Liver (tissue), 9 donors: ENCODE results near the gene CDK17. TPM values are rescaled to one million over a fixed set of nuclear protein-coding genes. Genes with fewer than 3 reads are reported as not detected.

Experiments used
- DNase-seq: peaks from one replicate; pipeline ENCODE4 v3.0.0-alpha.2; 2017; ENCODE audit warnings: low spot score
- H3K27ac ChIP-seq, 2 donors: one replicate each; pipeline ENCODE4 v1.7.0; 2013; ENCODE audit warnings: inconsistent platforms in 2 of 2, low read length in 2 of 2, control low read depth in 1 of 2, low read depth in 1 of 2, mild to moderate bottlenecking in 1 of 2
- H3K27me3 ChIP-seq, 4 donors: one replicate each; pipeline versions ENCODE4 v1.6.1 to v1.7.0; 2013; ENCODE audit warnings: low read length in 3 of 4, inconsistent platforms in 1 of 4, mild to moderate bottlenecking in 1 of 4, moderate library complexity in 1 of 4; ENCODE audit not compliant: control insufficient read depth in 4 of 4, insufficient read depth in 4 of 4
- H3K36me3 ChIP-seq, 4 donors: one replicate each; pipeline versions ENCODE4 v1.6.1 to v1.7.0; 2013; ENCODE audit warnings: low read length in 3 of 4, mild to moderate bottlenecking in 3 of 4, low read depth in 1 of 4, moderate library complexity in 1 of 4; ENCODE audit not compliant: control insufficient read depth in 4 of 4, insufficient read depth in 3 of 4
- H3K4me1 ChIP-seq, 4 donors: one replicate each; pipeline versions ENCODE4 v1.6.1 to v1.7.0; 2013; ENCODE audit warnings: low read length in 3 of 4, mild to moderate bottlenecking in 3 of 4, moderate library complexity in 1 of 4; ENCODE audit not compliant: control insufficient read depth in 4 of 4, insufficient read depth in 4 of 4
- H3K4me3 ChIP-seq, 3 donors: one replicate each; pipeline versions ENCODE4 v1.6.1 to v1.7.0; 2013; ENCODE audit warnings: low read length in 3 of 3, control low read depth in 1 of 3, low read depth in 1 of 3, mild to moderate bottlenecking in 1 of 3
- H3K9ac ChIP-seq, 2 donors: one replicate each; pipeline ENCODE4 v1.7.0; 2013; ENCODE audit warnings: low read length in 2 of 2, mild to moderate bottlenecking in 2 of 2, moderate library complexity in 2 of 2, control low read depth in 1 of 2, low read depth in 1 of 2
- H3K9me3 ChIP-seq, 4 donors: one replicate each; pipeline versions ENCODE4 v1.6.1 to v1.7.0; 2013; ENCODE audit warnings: low read length in 3 of 4; ENCODE audit not compliant: control insufficient read depth in 4 of 4
- EGR1 ChIP-seq, 2 donors: IDR thresholded peaks; 2 replicates each; pipeline ENCODE4 v1.6.1; 2016 to 2018; ENCODE audit warnings: antibody characterized with exemption in 2 of 2, low read depth in 2 of 2
- FOXA1 ChIP-seq: IDR thresholded peaks from 2 replicates; pipeline ENCODE4 v1.6.1; 2016; ENCODE audit warnings: antibody characterized with exemption
- GABPA ChIP-seq, 2 donors: IDR thresholded peaks in 1 of 2; conservative IDR thresholded peaks in 1 of 2; 2 replicates each; pipeline ENCODE4 v1.6.1; 2016; ENCODE audit warnings: antibody characterized with exemption in 2 of 2, mild to moderate bottlenecking in 1 of 2, moderate library complexity in 1 of 2
- HNF4A ChIP-seq, 2 donors: conservative IDR thresholded peaks; 2 replicates each; pipeline ENCODE4 v1.6.1; 2016; ENCODE audit warnings: antibody characterized with exemption in 2 of 2, mild to moderate bottlenecking in 2 of 2
- HNF4G ChIP-seq: IDR thresholded peaks from 2 replicates; pipeline ENCODE4 v1.6.1; 2016; ENCODE audit warnings: antibody characterized with exemption
- JUND ChIP-seq, 2 donors: IDR thresholded peaks; 2 replicates each; pipeline ENCODE4 v1.6.1; 2016; ENCODE audit warnings: antibody characterized with exemption in 2 of 2
- MAX ChIP-seq: IDR thresholded peaks from 2 replicates; pipeline ENCODE4 v1.6.1; 2016; ENCODE audit warnings: antibody characterized with exemption
- NR2F2 ChIP-seq: IDR thresholded peaks from 2 replicates; pipeline ENCODE4 v1.6.1; 2016; ENCODE audit warnings: antibody characterized with exemption
- RAD21 ChIP-seq, 2 donors: IDR thresholded peaks; 2 replicates each; pipeline ENCODE4 v1.6.1; 2016; ENCODE audit warnings: antibody characterized with exemption in 2 of 2, mild to moderate bottlenecking in 2 of 2
- SP1 ChIP-seq: IDR thresholded peaks from 2 replicates; pipeline ENCODE4 v1.6.1; 2018; ENCODE audit warnings: antibody characterized with exemption, mild to moderate bottlenecking
- TAF1 ChIP-seq: conservative IDR thresholded peaks from 2 replicates; pipeline ENCODE4 v1.6.1; 2016; ENCODE audit warnings: antibody characterized with exemption, mild to moderate bottlenecking
- YY1 ChIP-seq: IDR thresholded peaks from 2 replicates; pipeline ENCODE4 v1.6.1; 2016; ENCODE audit warnings: antibody characterized with exemption, mild to moderate bottlenecking
- ZBTB33 ChIP-seq: IDR thresholded peaks from 2 replicates; pipeline ENCODE4 v1.6.1; 2016; ENCODE audit warnings: antibody characterized with exemption
- WGBS: extraction: QIAGEN DNeasy Blood & Tissue Kit; methylation state at CpG from one replicate; pipeline ENCODE4 v1.1.7; 2013; 5-methylcytosine and 5-hydroxymethylcytosine counted together
- polyA plus RNA-seq, 2 donors: library from polyadenylated mRNA; stranded (reverse) in 1 of 2; unstranded in 1 of 2; fragments of 200-250 nt in 1 of 2; fragments of >200 nt in 1 of 2; fragmentation: Nextera tagmentation in 1 of 2; extraction: Ambion mirVana in 1 of 2; gene quantifications; one replicate each; pipeline versions ENCODE4 v1.2.1 to v1.2.3, GENCODE V29; 2013 to 2015
- total RNA-seq, 2 donors: library from RNA; depleted of rRNA; stranded (reverse); fragments of >200 nt; gene quantifications; one replicate each; pipeline ENCODE4 v1.2.3, GENCODE V29; 2014
- TF ChIP-seq, protein P1 (sequence below): IDR thresholded peaks from 2 replicates; pipeline ENCODE4 v1.6.1; 2016; ENCODE audit warnings: antibody characterized with exemption, mild to moderate bottlenecking
- TF ChIP-seq, protein P2 (sequence below): fragments of 150-350 bp; IDR thresholded peaks from 2 replicates; pipeline ENCODE4 v1.5.1; 2017; ENCODE audit warnings: improper control_type of control experiment, low read depth, low read length; ENCODE audit not compliant: missing input control
- donor health status: healthy.
- donor health status: healthy.
- donor health status: healthy.
- donor health status: healthy.
- donor health status: healthy.

Gene CDK17
- total and polyA plus RNA-seq, 4 donors = 4.8 to 25.2 (median 14.9) TPM

- Histone ChIP-seq H3K9me3 (no peaks in the 10 kb centered on the region), H3K27me3 (no peaks in the 10 kb centered on the region), H3K36me3 (no peaks in the 10 kb centered on the region), H3K9ac (no peak overlapping the region), H3K4me3 (no peak overlapping the region), H3K27ac (no peak overlapping the region), H3K4me1 (peaks cover 0 to 11% (median 8%) of the 10 kb centered on the region in 4 donors)
- WGBS = 94% methylated on average over 2 of the region's 2 CpGs
- DNase-seq = no peak
- no peak for TF ChIP-seq HNF4G
- TF ChIP-seq FOXA1 = no peak
- TF ChIP-seq EGR1 (IDR thresholded peaks at IDR 0.05; ENCODE audit: low read depth in 2 of 2) = no peak
- TF ChIP-seq, protein P1, sequence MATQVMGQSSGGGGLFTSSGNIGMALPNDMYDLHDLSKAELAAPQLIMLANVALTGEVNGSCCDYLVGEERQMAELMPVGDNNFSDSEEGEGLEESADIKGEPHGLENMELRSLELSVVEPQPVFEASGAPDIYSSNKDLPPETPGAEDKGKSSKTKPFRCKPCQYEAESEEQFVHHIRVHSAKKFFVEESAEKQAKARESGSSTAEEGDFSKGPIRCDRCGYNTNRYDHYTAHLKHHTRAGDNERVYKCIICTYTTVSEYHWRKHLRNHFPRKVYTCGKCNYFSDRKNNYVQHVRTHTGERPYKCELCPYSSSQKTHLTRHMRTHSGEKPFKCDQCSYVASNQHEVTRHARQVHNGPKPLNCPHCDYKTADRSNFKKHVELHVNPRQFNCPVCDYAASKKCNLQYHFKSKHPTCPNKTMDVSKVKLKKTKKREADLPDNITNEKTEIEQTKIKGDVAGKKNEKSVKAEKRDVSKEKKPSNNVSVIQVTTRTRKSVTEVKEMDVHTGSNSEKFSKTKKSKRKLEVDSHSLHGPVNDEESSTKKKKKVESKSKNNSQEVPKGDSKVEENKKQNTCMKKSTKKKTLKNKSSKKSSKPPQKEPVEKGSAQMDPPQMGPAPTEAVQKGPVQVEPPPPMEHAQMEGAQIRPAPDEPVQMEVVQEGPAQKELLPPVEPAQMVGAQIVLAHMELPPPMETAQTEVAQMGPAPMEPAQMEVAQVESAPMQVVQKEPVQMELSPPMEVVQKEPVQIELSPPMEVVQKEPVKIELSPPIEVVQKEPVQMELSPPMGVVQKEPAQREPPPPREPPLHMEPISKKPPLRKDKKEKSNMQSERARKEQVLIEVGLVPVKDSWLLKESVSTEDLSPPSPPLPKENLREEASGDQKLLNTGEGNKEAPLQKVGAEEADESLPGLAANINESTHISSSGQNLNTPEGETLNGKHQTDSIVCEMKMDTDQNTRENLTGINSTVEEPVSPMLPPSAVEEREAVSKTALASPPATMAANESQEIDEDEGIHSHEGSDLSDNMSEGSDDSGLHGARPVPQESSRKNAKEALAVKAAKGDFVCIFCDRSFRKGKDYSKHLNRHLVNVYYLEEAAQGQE = no peak
- TF ChIP-seq TAF1 = no peak
- TF ChIP-seq, protein P2, sequence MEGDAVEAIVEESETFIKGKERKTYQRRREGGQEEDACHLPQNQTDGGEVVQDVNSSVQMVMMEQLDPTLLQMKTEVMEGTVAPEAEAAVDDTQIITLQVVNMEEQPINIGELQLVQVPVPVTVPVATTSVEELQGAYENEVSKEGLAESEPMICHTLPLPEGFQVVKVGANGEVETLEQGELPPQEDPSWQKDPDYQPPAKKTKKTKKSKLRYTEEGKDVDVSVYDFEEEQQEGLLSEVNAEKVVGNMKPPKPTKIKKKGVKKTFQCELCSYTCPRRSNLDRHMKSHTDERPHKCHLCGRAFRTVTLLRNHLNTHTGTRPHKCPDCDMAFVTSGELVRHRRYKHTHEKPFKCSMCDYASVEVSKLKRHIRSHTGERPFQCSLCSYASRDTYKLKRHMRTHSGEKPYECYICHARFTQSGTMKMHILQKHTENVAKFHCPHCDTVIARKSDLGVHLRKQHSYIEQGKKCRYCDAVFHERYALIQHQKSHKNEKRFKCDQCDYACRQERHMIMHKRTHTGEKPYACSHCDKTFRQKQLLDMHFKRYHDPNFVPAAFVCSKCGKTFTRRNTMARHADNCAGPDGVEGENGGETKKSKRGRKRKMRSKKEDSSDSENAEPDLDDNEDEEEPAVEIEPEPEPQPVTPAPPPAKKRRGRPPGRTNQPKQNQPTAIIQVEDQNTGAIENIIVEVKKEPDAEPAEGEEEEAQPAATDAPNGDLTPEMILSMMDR = no peak
Measured at GRCh38 chr12:96366381-96366654, 33.9 kb downstream of the CDK17 start.

- H3K4me3 ChIP-seq = no peak overlapping the region
- no peaks in the 10 kb centered on the region for H3K27me3 ChIP-seq
- 56% methylated on average over 2 of the region's 2 CpGs for WGBS
- no peaks in the 10 kb centered on the region for H3K9me3 ChIP-seq
- H3K4me1 ChIP-seq = peaks cover 0 to 15% (median 10%) of the 10 kb centered on the region in 4 donors
- H3K9ac ChIP-seq = no peak overlapping the region
- H3K36me3 ChIP-seq = no peaks in the 10 kb centered on the region
- TF ChIP-seq TAF1 = no peak
- no peak for TF ChIP-seq EGR1 (IDR thresholded peaks at IDR 0.05; ENCODE audit: low read depth in 2 of 2)
- TF ChIP-seq, protein P2 = no peak
- no peak for TF ChIP-seq NR2F2
- TF ChIP-seq, protein P1 = no peak
- TF ChIP-seq YY1 = no peak
- TF ChIP-seq HNF4G = no peak
- no peak for TF ChIP-seq SP1
- TF ChIP-seq ZBTB33 = no peak
- TF ChIP-seq RAD21 (IDR thresholded peaks at IDR 0.05) = no peak
- no peak for TF ChIP-seq FOXA1
- TF ChIP-seq MAX = no peak
- TF ChIP-seq GABPA (IDR thresholded peaks at IDR 0.05 in 1 of 2, conservative IDR thresholded peaks at IDR 0.05 in 1 of 2) = no peak
- no peak for TF ChIP-seq JUND (IDR thresholded peaks at IDR 0.05)
- no peak for TF ChIP-seq HNF4A (conservative IDR thresholded peaks at IDR 0.05)
- no peak overlapping the region for H3K27ac ChIP-seq
- DNase-seq = no peak
Measured at GRCh38 chr12:96365604-96366380, 34.4 kb downstream of the CDK17 start.
